HepG2 (cell line): Measurements from ENCODE around the gene CAPN14. TPM values are rescaled to one million over a fixed set of nuclear protein-coding genes. Genes with fewer than 3 reads are reported as not detected.

Experiments used
- ATAC-seq: fragments of 200-7000 bp; cut with Tn5 transposase; 3 replicates; pipeline ENCODE4 v1.9.1; 2020; ENCODE audit warnings: mild to moderate bottlenecking, moderate library complexity
- BruUV-seq: library from RNA; stranded (reverse); fragments of 400-500 nt; replicated peaks from 2 replicates; lab custom pipeline; 2021; lab: Mats Ljungman, UMichigan
- CTCF ChIA-PET: fragments of 300-600 bp; formaldehyde crosslinking; extraction: SDS; loops from one replicate; lab custom pipeline; 2021; ENCODE audit warnings: low total read pairs, inconsistent platforms, low intra/inter-chr PET ratio; lab: Yijun Ruan, JAX
- POLR2A ChIA-PET: fragments of 350-600 bp; sonication (Branson Sonifier 250); formaldehyde crosslinking; loops from one replicate; lab custom pipeline; 2020; ENCODE audit warnings: antibody characterized with exemption, inconsistent platforms; lab: Yijun Ruan, JAX
- DNase-seq: peaks from one replicate; pipeline ENCODE4 v3.0.0-alpha.2; 2015; ENCODE audit warnings: low spot score
- FAIRE-seq: peaks from 3 replicates; lab custom pipeline; 2011; peaks lifted over from hg19 to GRCh38; lab: Jason Lieb, UNC
- H2AFZ ChIP-seq: one replicate; pipeline ENCODE4 v1.6.1; 2011; ENCODE audit warnings: low read length, inconsistent platforms
- H3K27ac ChIP-seq: fragments of 300-600 bp; 3 replicates; pipeline ENCODE4 v1.8.0; 2011; ENCODE audit warnings: mixed run types, mild to moderate bottlenecking, mixed read lengths, low read length, inconsistent platforms; ENCODE audit not compliant: insufficient read depth; ENCODE audit errors: extremely low read length
- H3K27me3 ChIP-seq, 2 experiments: fragments of 200-600 bp in 1 of 2; 2 replicates in 1 of 2; 3 replicates in 1 of 2; pipeline versions ENCODE4 v1.6.0 to v1.8.0; 2011; ENCODE audit warnings: low read length in 2 of 2, mild to moderate bottlenecking in 2 of 2, moderate library complexity in 2 of 2, inconsistent platforms in 1 of 2; ENCODE audit not compliant: insufficient read depth in 2 of 2, control insufficient read depth in 1 of 2
- H3K36me3 ChIP-seq, 2 experiments: fragments of 200-600 bp in 1 of 2; replicated peaks in 1 of 2; 2 replicates in 1 of 2; 3 replicates in 1 of 2; pipeline versions ENCODE4 v1.5.1 to v1.8.0; 2011; ENCODE audit warnings: low read length in 2 of 2, inconsistent platforms in 1 of 2; ENCODE audit not compliant: insufficient read depth in 2 of 2, control insufficient read depth in 1 of 2
- H3K4me1 ChIP-seq: 2 replicates; pipeline ENCODE4 v1.5.1; 2012; ENCODE audit warnings: low read length, inconsistent platforms; ENCODE audit not compliant: insufficient read depth
- H3K4me2 ChIP-seq: 2 replicates; pipeline ENCODE4 v1.6.0; 2011; ENCODE audit warnings: low read depth, low read length, inconsistent platforms
- H3K4me3 ChIP-seq, 3 experiments: fragments of 200-600 bp in 1 of 3; sonication (generic), shearing (Covaris generic) in 1 of 3; replicated peaks in 1 of 3; 2 replicates each; pipeline ENCODE4 v1.5.1; 2011 to 2016; ENCODE audit warnings: low read length in 3 of 3, inconsistent platforms in 2 of 3, low read depth in 2 of 3, mild to moderate bottlenecking in 2 of 3, control low read depth in 1 of 3, mixed read lengths in 1 of 3; ENCODE audit not compliant: insufficient read depth in 1 of 3
- H3K79me2 ChIP-seq: one replicate; pipeline ENCODE4 v1.6.1; 2011; ENCODE audit warnings: low read length, inconsistent platforms; ENCODE audit not compliant: insufficient read depth
- H3K9ac ChIP-seq: 2 replicates; pipeline ENCODE4 v1.6.0; 2011; ENCODE audit warnings: mild to moderate bottlenecking, low read depth, low read length, inconsistent platforms; ENCODE audit not compliant: insufficient read depth
- H3K9me3 ChIP-seq: 2 replicates; pipeline ENCODE4 v1.5.1; 2012; ENCODE audit warnings: mild to moderate bottlenecking, low read length
- H4K20me1 ChIP-seq: 2 replicates; pipeline ENCODE4 v1.6.0; 2011; ENCODE audit warnings: inconsistent platforms, mild to moderate bottlenecking, low read length, moderate library complexity; ENCODE audit not compliant: insufficient read depth
- ATM ChIP-seq: fragments of 450-650 bp; IDR thresholded peaks from 2 replicates; pipeline ENCODE4 v1.7.1; 2017; ENCODE audit warnings: mild to moderate bottlenecking, borderline replicate concordance
- BCL6 ChIP-seq: IDR thresholded peaks from 2 replicates; pipeline ENCODE4 v1.6.1; 2016; ENCODE audit warnings: missing genetic modification reagents, missing compliant biosample characterization
- E2F1 ChIP-seq: sonication (generic); formaldehyde crosslinking; IDR thresholded peaks from 2 replicates; pipeline ENCODE4 v1.5.0; 2020; ENCODE audit warnings: missing genetic modification reagents
- FUBP1 ChIP-seq: sonication (generic); formaldehyde crosslinking; IDR thresholded peaks from 2 replicates; pipeline ENCODE4 v1.5.1; 2020; ENCODE audit warnings: missing genetic modification reagents, mild to moderate bottlenecking, borderline replicate concordance
- GLI4 ChIP-seq: sonication (generic); formaldehyde crosslinking; IDR thresholded peaks from 2 replicates; pipeline ENCODE4 v1.5.1; 2020; ENCODE audit warnings: missing genetic modification reagents, mild to moderate bottlenecking, moderate library complexity, borderline replicate concordance
- IKZF4 ChIP-seq: sonication (generic); formaldehyde crosslinking; IDR thresholded peaks from 2 replicates; pipeline ENCODE4 v1.5.1; 2020; ENCODE audit warnings: borderline replicate concordance, mild to moderate bottlenecking, low read depth, missing genetic modification reagents; ENCODE audit errors: not compliant biosample characterization
- MATR3 ChIP-seq: sonication (generic); formaldehyde crosslinking; IDR thresholded peaks from 2 replicates; pipeline ENCODE4 v1.4.0; 2020; ENCODE audit warnings: missing genetic modification reagents
- POGZ ChIP-seq: sonication (generic); formaldehyde crosslinking; IDR thresholded peaks from 2 replicates; pipeline ENCODE4 v1.4.0; 2020; ENCODE audit warnings: mild to moderate bottlenecking, missing genetic modification reagents
- RBAK ChIP-seq: sonication (generic); formaldehyde crosslinking; IDR thresholded peaks from 2 replicates; pipeline ENCODE4 v1.5.1; 2020; ENCODE audit warnings: mild to moderate bottlenecking, missing genetic modification reagents
- SPEN ChIP-seq: sonication (generic); formaldehyde crosslinking; IDR thresholded peaks from 2 replicates; pipeline ENCODE4 v1.5.1; 2020; ENCODE audit warnings: low read depth, mild to moderate bottlenecking, missing genetic modification reagents
- STAG1 ChIP-seq: sonication (generic); formaldehyde crosslinking; IDR thresholded peaks from 2 replicates; pipeline ENCODE4 v1.4.0; 2020; ENCODE audit warnings: missing genetic modification reagents
- TEAD3 ChIP-seq: optimal IDR thresholded peaks from 2 replicates; pipeline ENCODE3; 2016; ENCODE audit warnings: borderline replicate concordance
- ZKSCAN1 ChIP-seq: fragments of 150-350 bp; IDR thresholded peaks from 2 replicates; pipeline ENCODE4 v1.6.1; 2014; ENCODE audit warnings: low read length
- ZNF143 ChIP-seq: sonication (generic); formaldehyde crosslinking; IDR thresholded peaks from 2 replicates; pipeline ENCODE4 v1.4.0; 2020; ENCODE audit warnings: missing genetic modification reagents
- ZNF510 ChIP-seq: sonication (generic); formaldehyde crosslinking; IDR thresholded peaks from 2 replicates; pipeline ENCODE4 v1.4.0; 2020; ENCODE audit warnings: low read depth, mild to moderate bottlenecking, missing genetic modification reagents
- ZNF619 ChIP-seq: sonication (generic); formaldehyde crosslinking; IDR thresholded peaks from 2 replicates; pipeline ENCODE4 v1.4.0; 2020; ENCODE audit warnings: mild to moderate bottlenecking, missing genetic modification reagents
- ZNF891 ChIP-seq: sonication (generic); formaldehyde crosslinking; IDR thresholded peaks from 2 replicates; pipeline ENCODE4 v1.5.0; 2020; ENCODE audit warnings: mild to moderate bottlenecking, missing genetic modification reagents
- WGBS: methylation state at CpG from one replicate; pipeline ENCODE4 v1.1.6; 2017; ENCODE audit warnings: low lambda C conversion rate; 5-methylcytosine and 5-hydroxymethylcytosine counted together
- in situ Hi-C: cut with HindIII; loops from 2 replicates; pipeline ENCODE4 v1.10.0; 2017; ENCODE audit warnings: low pct_unique_long_range_greater_than_20kb; ENCODE audit not compliant: extremely low pct_ligation_motif_present
- intact Hi-C: fragments of 100-400 bp; cut with micrococcal nuclease; formaldehyde crosslinking; loops from one replicate; pipeline ENCODE4 v1.10.0; 2022; ENCODE audit not compliant: unreplicated experiment
- polyA plus RNA-seq, 8 experiments: library from polyadenylated mRNA; depleted of rRNA in 3 of 8; stranded (reverse) in 7 of 8; unstranded in 1 of 8; fragments of >200 nt; fragmentation: Illumina TruSeq in 4 of 8; extraction: Trizol in 4 of 8; gene quantifications; 2 replicates each; pipeline versions ENCODE4 v1.2.1 to v1.2.3, GENCODE V29; 2011 to 2016; ENCODE audit warnings: low read depth in 4 of 8, missing spikeins in 1 of 8, mixed read lengths in 1 of 8; ENCODE audit not compliant: insufficient read depth in 1 of 8
- total RNA-seq, 5 experiments: library from RNA; depleted of rRNA; stranded (reverse); fragments of >200 nt; fragmentation: Illumina TruSeq; extraction: Trizol; gene quantifications; 2 replicates each; pipeline ENCODE4 v1.2.3, GENCODE V29; 2016; ENCODE audit warnings: low read depth in 1 of 5

The CAPN14 gene
- total and polyA plus RNA-seq, 2 of the 13 experiments (the other 11 are each of a cell fraction or from before 2014, with no cell fraction given) = not detected

GRCh38 chr2:31136732-31137131 lies 80.6 kb downstream of the CAPN14 start:
- Histone ChIP-seq H3K4me3 (no peak overlapping the region), H4K20me1 (no peaks in the 10 kb centered on the region), H3K4me2 (no peak overlapping the region), H3K27ac (no peak overlapping the region), H3K9ac (no peak overlapping the region), H2AFZ (no peak overlapping the region), H3K36me3 (no peaks in the 10 kb centered on the region), H3K27me3 (peaks cover 3 to 59% of the 10 kb centered on the region in 2 experiments; a peak in 4 of 5 replicates), H3K4me1 (no peaks in the 10 kb centered on the region), H3K9me3 (no peaks in the 10 kb centered on the region), H3K79me2 (no peaks in the 10 kb centered on the region)
- POLR2A ChIA-PET = no interaction called here
- in situ Hi-C loops (no loop called here), intact Hi-C loops (no loop called here)
- CTCF ChIA-PET = no interaction called here
- FAIRE-seq (no peak), ATAC-seq (no peak), DNase-seq (no peak)
- WGBS = 33% methylated on average over 10 of the region's 10 CpGs
- BruUV-seq = no TSS peak
- TF ChIP-seq ZNF510 (CRISPR knock-in tag) (no peak), ZKSCAN1 (peak; percentile 89)

- Histone ChIP-seq H3K4me2 (no peak overlapping the region), H3K36me3 (no peaks in the 10 kb centered on the region), H3K9me3 (no peaks in the 10 kb centered on the region), H3K4me1 (no peaks in the 10 kb centered on the region)
- TF ChIP-seq POGZ (CRISPR knock-in tag) (no peak), GLI4 (CRISPR knock-in tag) (no peak), IKZF4 (no peak), ZNF891 (no peak), MATR3 (CRISPR knock-in tag) (no peak), FUBP1 (CRISPR knock-in tag) (no peak), ATM (no peak), RBAK (CRISPR knock-in tag) (no peak), BCL6 (CRISPR knock-in tag) (no peak), SPEN (CRISPR knock-in tag) (no peak), E2F1 (CRISPR knock-in tag) (no peak), STAG1 (CRISPR knock-in tag) (no peak), ZNF619 (CRISPR knock-in tag) (no peak), ZNF143 (CRISPR knock-in tag) (no peak), TEAD3 (CRISPR knock-in tag) (no peak)
- TF ChIP-seq, all 625 proteins: peak for 0
- intact Hi-C loops = no loop called here
- Histone ChIP-seq H4K20me1 (no peaks in the 10 kb centered on the region), H3K27me3 (peaks cover 3 to 55% of the 10 kb centered on the region in 2 experiments; a peak in 4 of 5 replicates), H3K4me3 (no peak overlapping the region), H3K9ac (no peak overlapping the region), H3K27ac (no peak overlapping the region), H3K79me2 (no peaks in the 10 kb centered on the region), H2AFZ (no peak overlapping the region)
- ATAC-seq = no peak
- no peak for DNase-seq
- no TSS peak for BruUV-seq
- POLR2A ChIA-PET = no interaction called here
- 3% methylated on average over 3 of the region's 3 CpGs for WGBS
- CTCF ChIA-PET = no interaction called here
- in situ Hi-C loops = no loop called here
- no peak for FAIRE-seq
These were observed 81.3 kb downstream of the CAPN14 start for GRCh38 chr2:31136000-31136399.
